Activated T-helper 17 cell treated with anti-CD3 and anti-CD28 coated beads, Interleukin-2, amount 50 U/mL, for 72 hours (primary cell): Measurements from ENCODE around the gene AGFG2. TPM values are rescaled to one million over a fixed set of nuclear protein-coding genes. Genes with fewer than 3 reads are reported as not detected.
A peak's percentile ranks its signal among the peaks of the same experiment; 100 is the strongest.

Source experiments
- ATAC-seq: fragments of 150-1000 bp; cut with Tn5 transposase; replicated peaks from 2 replicates; pipeline ENCODE4 v1.10.0; 2021; ENCODE audit warnings: mild to moderate bottlenecking, moderate library complexity
- H3K27ac Mint-ChIP-seq: one replicate; pipeline ENCODE4 v1.8.0; 2022; ENCODE audit warnings: mixed read lengths
- H3K27me3 Mint-ChIP-seq: one replicate; pipeline ENCODE4 v1.8.0; 2022; ENCODE audit warnings: mixed read lengths
- H3K36me3 Mint-ChIP-seq: one replicate; pipeline ENCODE4 v1.8.0; 2022; ENCODE audit warnings: low read depth, mild to moderate bottlenecking, mixed read lengths
- H3K4me1 Mint-ChIP-seq: one replicate; pipeline ENCODE4 v1.8.0; 2022; ENCODE audit warnings: mixed read lengths
- H3K4me3 Mint-ChIP-seq: one replicate; pipeline ENCODE4 v1.8.0; 2022; ENCODE audit warnings: mild to moderate bottlenecking, mixed read lengths
- H3K9me3 Mint-ChIP-seq: one replicate; pipeline ENCODE4 v1.8.0; 2022; ENCODE audit warnings: mixed read lengths
- total RNA-seq, 2 donors: library from RNA; stranded (reverse); gene quantifications; one replicate each; pipeline ENCODE4 v1.2.3, GENCODE V29; 2022

Gene AGFG2
- total RNA-seq, 2 donors from 2014 or later = 48.3 to 50.7 TPM

DNA sequence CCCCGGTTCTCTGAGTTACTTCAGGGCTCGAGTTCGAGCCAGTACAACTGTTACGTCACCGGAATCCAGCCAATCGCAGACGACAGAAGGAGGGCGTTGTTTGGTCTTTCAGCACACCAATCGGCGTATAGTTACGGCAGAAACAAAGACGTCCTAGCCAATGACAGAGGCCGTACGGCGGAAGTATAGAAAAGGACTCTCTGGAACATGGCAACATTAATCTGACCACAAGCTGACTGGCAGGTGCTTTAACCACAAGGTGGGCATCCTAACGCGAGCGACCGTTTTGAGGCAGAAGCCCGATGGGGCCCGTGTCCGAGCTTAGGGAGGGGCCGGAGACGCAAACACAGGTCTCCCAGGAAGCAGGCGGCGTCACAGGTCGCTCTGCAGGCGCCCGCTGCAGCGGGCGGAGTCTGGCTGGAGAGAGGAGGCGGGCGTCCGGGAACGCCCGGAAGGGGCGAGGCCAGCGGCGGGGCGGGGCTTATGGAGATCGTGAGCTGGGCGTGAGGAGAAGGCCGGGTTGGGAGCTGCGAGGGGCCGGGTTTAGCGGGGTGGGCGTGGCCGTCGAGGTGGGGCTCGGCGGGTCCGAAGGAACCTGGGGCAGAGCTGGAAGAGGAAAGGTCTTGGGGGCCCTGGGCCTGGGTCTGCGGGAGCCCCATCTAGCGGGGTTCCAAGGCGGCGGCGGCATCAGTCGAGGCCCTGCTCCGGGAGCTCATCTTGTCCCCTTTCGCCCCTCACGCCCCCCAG is 73.2 kb downstream of the AGFG2 start, which contains the start of gene MOSPD3:
Gene MOSPD3 (plus strand): TSS at position 558 of the 747 bp plus-strand sequence. CDS start 252 bp downstream, outside the sequence.
- Mint-ChIP-seq H3K4me3 (peak within 1 kb of the TSS; percentile 92), H3K4me1 (peaks cover 6% of the 10 kb centered on the region), H3K27ac (peak within 1 kb of the TSS; percentile 95), H3K9me3 (no peaks in the 10 kb centered on the region), H3K27me3 (no peaks in the 10 kb centered on the region), H3K36me3 (peaks cover 6% of the 10 kb centered on the region)
- peak; percentile 93 for ATAC-seq

GRCh38 chr7:100612730-100613390 is 73.9 kb downstream of the AGFG2 start:
- Mint-ChIP-seq H3K4me3 (peak overlapping the region; percentile 92), H3K4me1 (peaks cover 6% of the 10 kb centered on the region), H3K27ac (peak overlapping the region; percentile 95), H3K9me3 (no peaks in the 10 kb centered on the region), H3K36me3 (peaks cover 6% of the 10 kb centered on the region), H3K27me3 (no peaks in the 10 kb centered on the region)
- ATAC-seq = peak; percentile 1

DNA sequence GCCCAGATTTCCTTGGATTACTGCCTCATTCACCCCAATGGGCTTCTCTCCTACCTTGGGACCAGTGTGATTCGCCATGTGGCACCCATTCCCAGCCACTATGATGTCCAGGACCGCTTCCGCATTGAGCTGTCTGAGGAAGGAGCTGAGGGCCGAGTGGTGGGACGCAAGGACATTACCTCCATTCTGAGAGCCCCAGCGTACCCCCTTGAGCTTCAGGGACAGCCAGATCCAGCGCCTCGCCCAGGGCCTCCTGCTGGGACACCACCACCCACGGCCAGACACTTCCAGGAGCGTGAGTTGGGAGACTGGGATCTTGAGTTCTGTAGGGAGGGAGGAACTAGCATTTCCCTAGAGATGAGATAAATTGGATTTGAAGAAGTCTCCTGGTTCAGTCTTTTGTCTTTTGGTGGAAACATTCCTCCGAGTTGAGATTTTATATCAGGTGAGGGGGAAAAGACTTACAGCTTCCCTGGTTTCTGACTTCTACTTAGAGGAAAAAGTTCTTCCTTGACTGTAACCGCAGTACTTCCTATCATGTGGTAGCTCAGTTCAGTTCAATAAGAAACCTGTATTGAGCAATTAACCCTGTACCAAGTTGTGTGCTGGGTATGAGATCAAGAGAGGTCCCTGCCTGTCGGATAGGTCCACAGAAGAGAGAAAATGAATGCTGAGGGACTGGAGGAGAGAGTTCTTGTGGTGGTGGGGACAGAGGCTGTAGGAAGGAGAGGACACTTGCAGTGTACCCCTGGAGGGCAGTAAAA is 74.6 kb downstream of the AGFG2 start:
- H3K9me3 Mint-ChIP-seq = no peaks in the 10 kb centered on the region
- H3K36me3 Mint-ChIP-seq = peaks cover 6% of the 10 kb centered on the region
- peaks cover 6% of the 10 kb centered on the region for H3K4me1 Mint-ChIP-seq
- H3K4me3 Mint-ChIP-seq = peak overlapping the region; percentile 92
- H3K27me3 Mint-ChIP-seq = no peaks in the 10 kb centered on the region
- peak overlapping the region; percentile 10 for H3K27ac Mint-ChIP-seq
- ATAC-seq = no peak

DNA sequence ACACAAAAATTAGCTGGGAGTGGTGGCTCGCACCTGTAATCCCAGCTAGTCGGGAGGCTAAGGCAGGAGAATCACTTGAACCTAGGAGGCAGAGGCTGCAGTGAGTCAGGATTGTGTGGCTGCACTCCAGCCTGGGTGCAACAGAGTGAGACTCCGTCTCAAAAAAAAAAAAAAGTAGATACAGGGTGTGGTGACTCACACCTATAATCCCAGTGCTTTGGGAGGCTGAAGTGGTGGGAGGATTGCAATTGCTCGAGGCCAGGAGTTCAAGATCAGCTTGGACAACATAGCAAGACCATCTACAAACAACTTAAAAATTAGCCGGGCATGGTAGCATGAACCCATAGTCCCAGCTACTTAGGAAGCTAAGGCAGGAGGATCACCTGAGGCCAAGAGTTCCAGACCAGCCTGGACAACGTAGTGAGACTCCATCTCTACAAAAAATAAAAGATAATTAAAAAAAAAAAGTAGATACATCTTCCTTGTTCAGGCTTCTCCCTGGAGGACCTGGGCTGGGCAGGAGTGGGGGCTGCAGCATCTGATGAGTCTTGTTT is 75.4 kb downstream of the AGFG2 start:
- no peaks in the 10 kb centered on the region for H3K9me3 Mint-ChIP-seq
- H3K4me1 Mint-ChIP-seq = peaks cover 6% of the 10 kb centered on the region
- ATAC-seq = no peak
- peaks cover 6% of the 10 kb centered on the region for H3K36me3 Mint-ChIP-seq
- peak overlapping the region; percentile 92 for H3K4me3 Mint-ChIP-seq
- H3K27ac Mint-ChIP-seq = peak overlapping the region; percentile 10
- no peaks in the 10 kb centered on the region for H3K27me3 Mint-ChIP-seq

Other genes starting within 250 kb of the AGFG2 start
- gene SPDYE3, start 231.5 kb upstream of the AGFG2 start, total RNA-seq = not detected
- 10 to 100 TPM; 36.5 to 63.4 TPM for gene PILRB, start 181.1 kb upstream of the AGFG2 start, total RNA-seq
- 1 to 10 TPM; 2.7 to 7.0 TPM for gene PILRA, start 165.7 kb upstream of the AGFG2 start, total RNA-seq
- gene ZCWPW1, start 110.5 kb upstream of the AGFG2 start, total RNA-seq = 1 to 10 TPM; 3.1 to 3.8 TPM
- 10 to 100 TPM; 59.5 to 65.2 TPM for gene MEPCE, start 109.4 kb upstream of the AGFG2 start, total RNA-seq
- 10 to 100 TPM; 51.2 to 63.6 TPM for gene PPP1R35, start 102.7 kb upstream of the AGFG2 start, total RNA-seq
- 10 to 100 TPM in 1 of 2 donors, 1 to 10 TPM in 1; 3.3 to 17.3 TPM for gene SPACDR, start 74.9 kb upstream of the AGFG2 start, total RNA-seq
- gene TSC22D4, start 60.0 kb upstream of the AGFG2 start, total RNA-seq = 100 to 1,000 TPM in 1 of 2 donors, 10 to 100 TPM in 1; 88.5 to 163 TPM
- under 1 TPM; 0.15 to 0.19 TPM for gene NYAP1, start 55.3 kb upstream of the AGFG2 start, total RNA-seq
- 10 to 100 TPM in 1 of 2 donors, 1 to 10 TPM in 1; 7.6 to 12.9 TPM for gene SAP25, start 34.7 kb downstream of the AGFG2 start, total RNA-seq
- gene LRCH4, start 46.9 kb downstream of the AGFG2 start, total RNA-seq = 10 to 100 TPM; 81.1 to 96.4 TPM
- 1 to 10 TPM; 1.5 to 5.6 TPM for gene FBXO24, start 47.1 kb downstream of the AGFG2 start, total RNA-seq
- gene PCOLCE, start 63.2 kb downstream of the AGFG2 start, total RNA-seq = 10 to 100 TPM; 10.7 to 22.2 TPM
- 10 to 100 TPM; 21.0 to 32.7 TPM for gene MOSPD3, start 73.3 kb downstream of the AGFG2 start, total RNA-seq
- gene TFR2, start 102.3 kb downstream of the AGFG2 start, total RNA-seq = 10 to 100 TPM; 30.8 to 39.4 TPM
- gene ACTL6B, start 117.2 kb downstream of the AGFG2 start, total RNA-seq = not detected
- 100 to 1,000 TPM; 181 to 271 TPM for gene GNB2, start 134.5 kb downstream of the AGFG2 start, total RNA-seq
- gene GIGYF1, start 155.0 kb downstream of the AGFG2 start, total RNA-seq = 10 to 100 TPM; 40.2 to 53.1 TPM
- gene POP7, start 166.9 kb downstream of the AGFG2 start, total RNA-seq = 10 to 100 TPM; 29.6 to 68.9 TPM
- not detected for gene EPO, start 181.3 kb downstream of the AGFG2 start, total RNA-seq
- gene ZAN, start 194.4 kb downstream of the AGFG2 start, total RNA-seq = not detected